Activated CD8-positive, alpha-beta T cell treated with anti-CD3 and anti-CD28 coated beads, Interleukin-2, amount 10 ng/mL, durations not matched to agents 7 days and 5 days (primary cell): ENCODE results near the gene MUC12. TPM values are rescaled to one million over a fixed set of nuclear protein-coding genes. Genes with fewer than 3 reads are reported as not detected.
A peak's percentile ranks its signal among the peaks of the same experiment; 100 is the strongest.

ENCODE experiments used
- ATAC-seq: fragments of 150-1000 bp; cut with Tn5 transposase; one replicate; pipeline ENCODE4 v1.10.0; 2021; ENCODE audit warnings: moderate library complexity
- CTCF ChIA-PET: fragments of 350-600 bp; sonication (Branson Sonifier 250); formaldehyde crosslinking; loops from one replicate; lab custom pipeline; 2021; ENCODE audit warnings: antibody characterized with exemption; lab: Charles Lee
- POLR2A ChIA-PET: fragments of 350-600 bp; sonication (Branson Sonifier 250); formaldehyde crosslinking; loops from one replicate; lab custom pipeline; 2021; ENCODE audit warnings: antibody characterized with exemption; lab: Charles Lee
- DNase-seq: peaks from one replicate; pipeline ENCODE4 v3.0.0-alpha.2; 2020
- H3K27ac Mint-ChIP-seq: one replicate; pipeline ENCODE4 v1.8.0; 2021; ENCODE audit warnings: mild to moderate bottlenecking, mixed read lengths
- H3K27me3 Mint-ChIP-seq: one replicate; pipeline ENCODE4 v1.8.0; 2021; ENCODE audit warnings: low read depth, mixed read lengths
- H3K36me3 Mint-ChIP-seq: one replicate; pipeline ENCODE4 v1.8.0; 2021; ENCODE audit warnings: low read depth, mixed read lengths
- H3K4me1 Mint-ChIP-seq: one replicate; pipeline ENCODE4 v1.8.0; 2021; ENCODE audit warnings: low read depth, mixed read lengths
- H3K4me3 Mint-ChIP-seq: one replicate; pipeline ENCODE4 v1.8.0; 2021; ENCODE audit warnings: mild to moderate bottlenecking, mixed read lengths
- H3K9me3 Mint-ChIP-seq: one replicate; pipeline ENCODE4 v1.8.0; 2022; ENCODE audit warnings: mixed read lengths; ENCODE audit not compliant: insufficient read depth
- total RNA-seq, 2 experiments: library from RNA; stranded (reverse); gene quantifications; one replicate each; pipeline ENCODE4 v1.2.3, GENCODE V29; 2021

Gene MUC12
- total RNA-seq, 2 experiments from 2014 or later, result not detected

GRCh38 chr7:100963386-100963785 lies 6.0 kb upstream of the MUC12 start:
- CTCF ChIA-PET, result no interaction called here
- Mint-ChIP-seq H3K9me3 (no peaks in the 10 kb centered on the region), H3K27me3 (peaks cover 36% of the 10 kb centered on the region), H3K36me3 (no peaks in the 10 kb centered on the region), H3K27ac (no peak overlapping the region), H3K4me3 (no peak overlapping the region), H3K4me1 (peaks cover 14% of the 10 kb centered on the region)
- ATAC-seq (no peak), DNase-seq (no peak)
- POLR2A ChIA-PET, result no interaction called here

- Mint-ChIP-seq H3K36me3 (no peaks in the 10 kb centered on the region), H3K4me3 (no peak overlapping the region), H3K4me1 (peaks cover 14% of the 10 kb centered on the region), H3K27me3 (peaks cover 36% of the 10 kb centered on the region), H3K9me3 (no peaks in the 10 kb centered on the region), H3K27ac (no peak overlapping the region)
- ChIA-PET CTCF (no interaction called here), POLR2A (no interaction called here)
- DNase-seq (no peak), ATAC-seq (no peak)
Observed at GRCh38 chr7:100963874-100964273, 5.5 kb upstream of the MUC12 start.

GRCh38 chr7:100964630-100965029 lies 4.7 kb upstream of the MUC12 start:
- H3K4me3 Mint-ChIP-seq, result no peak overlapping the region
- ChIA-PET CTCF (no interaction called here), POLR2A (no interaction called here)
- peaks cover 14% of the 10 kb centered on the region for H3K4me1 Mint-ChIP-seq
- H3K27me3 Mint-ChIP-seq, result peaks cover 40% of the 10 kb centered on the region
- no peak for DNase-seq
- H3K36me3 Mint-ChIP-seq, result no peaks in the 10 kb centered on the region
- H3K9me3 Mint-ChIP-seq, result no peaks in the 10 kb centered on the region
- no peak overlapping the region for H3K27ac Mint-ChIP-seq
- ATAC-seq, result no peak

- no peak overlapping the region for H3K4me3 Mint-ChIP-seq
- no peak overlapping the region for H3K27ac Mint-ChIP-seq
- H3K4me1 Mint-ChIP-seq, result peaks cover 14% of the 10 kb centered on the region
- CTCF ChIA-PET, result interaction anchor here (1.3 kb wide), 2 partner anchors 93 to 112 kb away, joined by 5 to 8 read pairs; no protein-coding TSS in a partner anchor
- no peak for ATAC-seq
- no peak for DNase-seq
- no peaks in the 10 kb centered on the region for H3K9me3 Mint-ChIP-seq
- H3K36me3 Mint-ChIP-seq, result no peaks in the 10 kb centered on the region
- POLR2A ChIA-PET, result no interaction called here
- peaks cover 40% of the 10 kb centered on the region for H3K27me3 Mint-ChIP-seq
Observed at GRCh38 chr7:100965045-100965722, 4.2 kb upstream of the MUC12 start.

GRCh38 chr7:100965723-100966541 lies 3.4 kb upstream of the MUC12 start:
- H3K9me3 Mint-ChIP-seq, result no peaks in the 10 kb centered on the region
- ChIA-PET POLR2A (no interaction called here), CTCF (interaction anchor here (1.3 kb wide), 2 partner anchors 92 to 111 kb away, joined by 5 to 8 read pairs; no protein-coding TSS in a partner anchor)
- peak overlapping the region; percentile 23 for H3K4me3 Mint-ChIP-seq
- peaks cover 40% of the 10 kb centered on the region for H3K27me3 Mint-ChIP-seq
- H3K4me1 Mint-ChIP-seq, result peaks cover 14% of the 10 kb centered on the region
- no peaks in the 10 kb centered on the region for H3K36me3 Mint-ChIP-seq
- DNase-seq (peak; percentile 75), ATAC-seq (peak; percentile 84)
- no peak overlapping the region for H3K27ac Mint-ChIP-seq

GRCh38 chr7:100966542-100967291 lies 2.6 kb upstream of the MUC12 start:
- Mint-ChIP-seq H3K4me1 (peaks cover 14% of the 10 kb centered on the region), H3K4me3 (no peak overlapping the region), H3K9me3 (no peaks in the 10 kb centered on the region), H3K36me3 (no peaks in the 10 kb centered on the region), H3K27me3 (peaks cover 40% of the 10 kb centered on the region), H3K27ac (no peak overlapping the region)
- CTCF ChIA-PET, result interaction anchor here (1.3 kb wide), 1 partner anchor 111 kb away, joined by 5 read pairs; no protein-coding TSS in a partner anchor
- DNase-seq (peak; percentile 23), ATAC-seq (no peak)
- POLR2A ChIA-PET, result no interaction called here

GRCh38 chr7:100967292-100967863 lies 2.0 kb upstream of the MUC12 start:
- ATAC-seq (no peak), DNase-seq (no peak)
- Mint-ChIP-seq H3K9me3 (no peaks in the 10 kb centered on the region), H3K4me3 (no peak overlapping the region), H3K27ac (no peak overlapping the region), H3K4me1 (peaks cover 14% of the 10 kb centered on the region), H3K27me3 (peaks cover 40% of the 10 kb centered on the region), H3K36me3 (no peaks in the 10 kb centered on the region)
- ChIA-PET CTCF (no interaction called here), POLR2A (no interaction called here)

- DNase-seq (no peak), ATAC-seq (no peak)
- H3K27me3 Mint-ChIP-seq, result peaks cover 42% of the 10 kb centered on the region
- POLR2A ChIA-PET, result no interaction called here
- H3K36me3 Mint-ChIP-seq, result no peaks in the 10 kb centered on the region
- H3K4me3 Mint-ChIP-seq, result no peak overlapping the region
- no peaks in the 10 kb centered on the region for H3K9me3 Mint-ChIP-seq
- CTCF ChIA-PET, result no interaction called here
- peaks cover 14% of the 10 kb centered on the region for H3K4me1 Mint-ChIP-seq
- no peak overlapping the region for H3K27ac Mint-ChIP-seq
Observed at GRCh38 chr7:100968031-100968430, 1.3 kb upstream of the MUC12 start.

- H3K9me3 Mint-ChIP-seq, result no peaks in the 10 kb centered on the region
- peaks cover 40% of the 10 kb centered on the region for H3K27me3 Mint-ChIP-seq
- H3K27ac Mint-ChIP-seq, result no peak overlapping the region
- peaks cover 14% of the 10 kb centered on the region for H3K4me1 Mint-ChIP-seq
- H3K4me3 Mint-ChIP-seq, result no peak overlapping the region
- ATAC-seq (no peak), DNase-seq (no peak)
- no peaks in the 10 kb centered on the region for H3K36me3 Mint-ChIP-seq
- POLR2A ChIA-PET, result no interaction called here
- CTCF ChIA-PET, result no interaction called here
Observed at GRCh38 chr7:100968650-100969049, 715 bp upstream of the MUC12 start.

GRCh38 chr7:100971111-100972001 lies 2.0 kb downstream of the MUC12 start:
- H3K36me3 Mint-ChIP-seq, result no peaks in the 10 kb centered on the region
- H3K27me3 Mint-ChIP-seq, result peaks cover 28% of the 10 kb centered on the region
- no peak overlapping the region for H3K27ac Mint-ChIP-seq
- no peak overlapping the region for H3K4me3 Mint-ChIP-seq
- CTCF ChIA-PET, result no interaction called here
- DNase-seq (no peak), ATAC-seq (no peak)
- POLR2A ChIA-PET, result no interaction called here
- H3K9me3 Mint-ChIP-seq, result no peaks in the 10 kb centered on the region
- peaks cover 8% of the 10 kb centered on the region for H3K4me1 Mint-ChIP-seq

GRCh38 chr7:100972002-100972347 lies 2.6 kb downstream of the MUC12 start:
- peaks cover 22% of the 10 kb centered on the region for H3K27me3 Mint-ChIP-seq
- peaks cover 3% of the 10 kb centered on the region for H3K4me1 Mint-ChIP-seq
- ChIA-PET POLR2A (no interaction called here), CTCF (no interaction called here)
- H3K4me3 Mint-ChIP-seq, result no peak overlapping the region
- H3K27ac Mint-ChIP-seq, result no peak overlapping the region
- ATAC-seq, result no peak
- no peaks in the 10 kb centered on the region for H3K9me3 Mint-ChIP-seq
- DNase-seq, result no peak
- no peaks in the 10 kb centered on the region for H3K36me3 Mint-ChIP-seq
